GM12874 (cell line): ENCODE results near the gene KDM4B.

ENCODE experiments used
- TF ChIP-seq, protein P1 (sequence below): IDR thresholded peaks from 2 replicates; pipeline ENCODE4 v1.5.1; 2011; ENCODE audit warnings: low read depth, mild to moderate bottlenecking, control low read depth, low read length, moderate library complexity; ENCODE audit not compliant: insufficient read depth

Gene KDM4B

GRCh38 chr19:5047251-5047935 lies 78.5 kb downstream of the KDM4B start:
- TF ChIP-seq, protein P1, sequence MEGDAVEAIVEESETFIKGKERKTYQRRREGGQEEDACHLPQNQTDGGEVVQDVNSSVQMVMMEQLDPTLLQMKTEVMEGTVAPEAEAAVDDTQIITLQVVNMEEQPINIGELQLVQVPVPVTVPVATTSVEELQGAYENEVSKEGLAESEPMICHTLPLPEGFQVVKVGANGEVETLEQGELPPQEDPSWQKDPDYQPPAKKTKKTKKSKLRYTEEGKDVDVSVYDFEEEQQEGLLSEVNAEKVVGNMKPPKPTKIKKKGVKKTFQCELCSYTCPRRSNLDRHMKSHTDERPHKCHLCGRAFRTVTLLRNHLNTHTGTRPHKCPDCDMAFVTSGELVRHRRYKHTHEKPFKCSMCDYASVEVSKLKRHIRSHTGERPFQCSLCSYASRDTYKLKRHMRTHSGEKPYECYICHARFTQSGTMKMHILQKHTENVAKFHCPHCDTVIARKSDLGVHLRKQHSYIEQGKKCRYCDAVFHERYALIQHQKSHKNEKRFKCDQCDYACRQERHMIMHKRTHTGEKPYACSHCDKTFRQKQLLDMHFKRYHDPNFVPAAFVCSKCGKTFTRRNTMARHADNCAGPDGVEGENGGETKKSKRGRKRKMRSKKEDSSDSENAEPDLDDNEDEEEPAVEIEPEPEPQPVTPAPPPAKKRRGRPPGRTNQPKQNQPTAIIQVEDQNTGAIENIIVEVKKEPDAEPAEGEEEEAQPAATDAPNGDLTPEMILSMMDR: no peak

GRCh38 chr19:5048091-5048726 lies 79.3 kb downstream of the KDM4B start:
- TF ChIP-seq, protein P1: peak; percentile 99

DNA sequence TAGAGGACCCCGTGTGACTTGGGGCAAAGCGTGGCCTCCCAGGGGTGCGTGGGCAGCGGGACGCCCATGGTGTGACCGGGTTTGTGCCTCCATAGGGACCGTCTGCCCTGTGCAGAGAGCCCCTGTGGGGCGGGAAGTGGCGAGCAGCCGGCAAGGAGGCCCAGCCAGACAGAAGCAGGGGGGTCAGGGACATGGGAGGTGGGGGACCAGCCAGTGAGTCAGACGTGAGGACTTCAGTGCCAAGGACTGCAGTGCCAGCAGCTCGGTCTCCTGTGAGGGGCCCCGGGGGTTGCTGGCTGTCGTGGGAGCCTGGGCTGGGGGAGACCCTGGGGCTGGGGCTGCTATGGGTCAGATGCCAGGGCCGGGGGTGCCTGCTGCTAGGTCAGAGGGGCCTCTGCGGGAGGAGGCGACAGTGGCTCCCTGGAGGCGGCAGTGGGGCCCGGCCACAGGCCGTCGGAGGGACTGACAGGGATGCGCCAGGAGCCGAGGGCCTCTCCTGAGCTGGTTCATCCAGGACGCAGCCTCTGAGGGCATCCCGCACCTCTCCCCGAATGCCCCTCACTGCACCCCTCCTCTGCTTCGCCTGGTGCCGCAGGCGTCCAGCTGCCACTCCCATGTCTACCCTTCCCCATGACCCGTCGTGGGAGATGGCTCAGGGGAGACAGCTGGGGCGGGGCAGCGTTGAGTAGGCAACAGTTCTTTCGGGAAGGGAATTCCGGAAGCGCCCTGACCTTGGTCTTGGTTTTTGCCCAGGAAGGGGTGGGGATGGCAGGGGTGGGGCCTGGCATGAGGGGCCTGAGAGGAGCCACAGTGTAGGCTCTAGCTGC lies 80.0 kb downstream of the KDM4B start:
- TF ChIP-seq, protein P1: no peak

- TF ChIP-seq, protein P1: no peak
These were observed 80.6 kb downstream of the KDM4B start for GRCh38 chr19:5049561-5049960.

DNA sequence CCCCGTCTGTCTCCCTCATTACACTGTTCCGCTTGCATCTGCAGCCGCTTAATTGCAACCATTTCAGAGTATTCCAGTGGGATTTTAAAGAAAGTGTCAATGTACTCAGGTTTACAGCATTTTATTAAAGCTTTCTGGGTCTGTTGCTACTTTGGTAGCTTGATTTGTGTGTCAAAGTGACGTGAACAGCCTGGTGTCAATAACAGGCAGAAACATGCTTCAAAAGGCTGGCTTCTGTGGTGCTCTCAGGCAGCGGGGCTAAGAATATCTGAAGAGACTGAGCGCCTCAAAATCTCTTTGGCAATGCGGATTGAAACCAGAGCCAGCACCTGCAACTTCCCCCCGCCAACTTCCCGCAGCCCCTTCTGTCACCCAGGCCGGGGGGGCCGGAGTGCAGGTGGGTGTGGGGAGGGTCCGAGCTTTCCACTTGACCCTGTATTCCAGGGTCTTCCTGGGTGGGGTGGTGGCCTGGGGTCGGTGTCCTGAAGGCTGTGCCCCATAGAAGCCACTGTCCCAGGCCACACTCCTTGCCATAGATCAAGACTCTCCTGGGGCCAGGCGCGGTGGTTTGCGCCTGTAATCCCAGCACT lies 81.2 kb downstream of the KDM4B start:
- TF ChIP-seq, protein P1: no peak

- TF ChIP-seq, protein P1: no peak
These were observed 82.0 kb downstream of the KDM4B start for GRCh38 chr19:5050905-5051304.

- TF ChIP-seq, protein P1: no peak
These were observed 82.7 kb downstream of the KDM4B start for GRCh38 chr19:5051619-5052018.
